HT-29 (cell line): Measurements from ENCODE around the gene SPPL2B. TPM values are rescaled to one million over a fixed set of nuclear protein-coding genes. Genes with fewer than 3 reads are reported as not detected.
"Not testable (repeated sequence)": the region's sequence is repeated elsewhere in the genome, so short reads cannot be mapped to it uniquely, and the experiment has no call there.

Source experiments
- DNase-seq: peaks from one replicate; pipeline ENCODE4 v3.0.0-alpha.2; 2015; ENCODE audit warnings: low spot score
- total RNA-seq: library from RNA; depleted of rRNA; stranded (reverse); fragments of >200 nt; shearing (Covaris generic); gene quantifications from 2 replicates; pipeline ENCODE4 v1.2.3, GENCODE V29; 2014

Gene SPPL2B
- total RNA-seq, 1 experiment from 2014 or later: 121 TPM

DNA sequence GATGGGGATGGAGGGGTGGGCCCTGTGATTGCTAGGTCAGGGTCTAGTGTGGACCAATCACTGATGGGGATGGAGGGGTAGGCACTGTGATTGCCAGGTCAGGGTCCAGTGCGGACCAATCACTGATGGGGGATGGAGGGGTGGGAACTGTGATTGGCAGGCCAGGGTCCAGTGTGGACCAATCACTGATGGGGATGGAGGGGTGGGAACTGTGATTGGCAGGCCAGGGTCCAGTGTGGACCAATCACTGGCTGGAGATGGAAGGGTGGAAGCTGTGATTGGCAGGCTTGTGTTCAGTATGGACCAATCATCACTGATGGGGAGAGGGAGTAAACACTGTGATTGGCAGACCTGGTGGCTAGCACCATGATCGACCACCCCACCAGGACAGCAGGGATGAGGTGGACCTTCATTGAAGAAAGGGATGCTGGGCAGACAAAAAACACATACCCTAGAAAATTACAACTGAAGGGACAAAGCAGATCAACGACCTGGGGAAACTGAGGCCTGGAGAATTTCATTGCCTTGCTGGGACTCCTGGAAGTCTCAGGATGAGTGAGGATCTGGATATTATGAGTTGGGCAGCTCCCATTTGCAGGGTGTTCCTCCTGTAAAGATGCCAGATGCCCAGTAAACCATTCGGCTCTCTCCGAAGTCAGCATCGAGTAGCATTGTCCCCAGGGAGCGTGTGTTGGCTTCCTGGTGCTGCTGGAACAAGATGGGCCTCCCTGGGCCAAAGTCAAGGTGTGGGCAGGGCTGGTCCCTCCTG, 47.1 kb downstream of the SPPL2B start:
- no peak for DNase-seq

DNA sequence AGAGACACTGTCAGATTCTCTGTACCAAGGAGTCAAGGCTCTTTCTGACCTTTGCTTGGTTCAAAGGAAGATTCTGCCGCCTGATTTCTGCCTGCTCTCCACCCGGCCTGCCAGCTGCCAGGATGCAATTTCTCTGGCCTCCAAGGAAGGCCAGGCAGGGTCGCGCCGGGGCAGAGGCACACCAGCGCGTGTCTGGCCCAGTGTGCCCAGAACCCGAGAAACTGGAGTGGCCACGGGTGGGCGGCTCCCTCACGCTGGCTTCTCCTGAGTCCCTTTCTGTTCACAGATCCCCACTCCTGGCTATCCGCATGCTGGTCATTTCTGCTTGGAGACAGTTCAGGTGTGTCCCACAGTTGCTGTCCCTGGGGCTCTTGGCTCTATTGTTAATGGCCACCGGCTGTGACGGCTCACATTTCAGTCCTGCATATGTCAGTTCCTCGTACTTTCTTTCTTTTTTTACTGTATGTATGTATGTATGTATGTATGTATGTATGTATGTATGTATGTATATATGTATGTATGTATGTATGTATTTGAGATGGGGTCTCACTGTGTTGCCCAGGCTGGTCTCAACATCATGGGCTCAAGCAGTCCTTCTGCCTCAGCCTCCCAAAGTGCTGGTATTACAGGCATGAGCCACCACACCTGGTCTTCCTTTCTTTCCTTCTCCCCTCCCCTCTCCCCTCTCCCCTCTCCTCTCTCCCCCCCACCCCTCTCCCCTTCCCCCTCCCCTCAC, 48.5 kb downstream of the SPPL2B start:
- no peak for DNase-seq

DNA sequence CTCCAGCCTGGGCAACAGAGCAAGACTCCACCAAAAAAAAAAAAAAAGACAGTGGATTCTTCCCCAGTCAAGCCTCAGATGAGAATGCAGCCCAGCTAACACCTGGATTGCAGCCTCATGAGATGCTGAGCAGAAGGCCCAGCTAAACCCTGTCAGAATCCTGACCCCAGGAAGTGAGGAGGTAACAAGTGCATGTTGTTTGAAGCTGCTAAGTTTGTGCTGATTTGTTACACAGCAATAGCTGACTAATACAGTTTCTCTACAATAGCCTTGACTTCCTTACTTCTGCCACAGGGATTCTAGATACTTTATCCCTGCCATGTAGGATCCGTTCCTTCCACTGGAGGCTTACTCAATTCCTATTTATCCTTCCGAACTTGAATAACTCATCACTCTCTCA, 52.1 kb downstream of the SPPL2B start:
- no peak for DNase-seq

DNA sequence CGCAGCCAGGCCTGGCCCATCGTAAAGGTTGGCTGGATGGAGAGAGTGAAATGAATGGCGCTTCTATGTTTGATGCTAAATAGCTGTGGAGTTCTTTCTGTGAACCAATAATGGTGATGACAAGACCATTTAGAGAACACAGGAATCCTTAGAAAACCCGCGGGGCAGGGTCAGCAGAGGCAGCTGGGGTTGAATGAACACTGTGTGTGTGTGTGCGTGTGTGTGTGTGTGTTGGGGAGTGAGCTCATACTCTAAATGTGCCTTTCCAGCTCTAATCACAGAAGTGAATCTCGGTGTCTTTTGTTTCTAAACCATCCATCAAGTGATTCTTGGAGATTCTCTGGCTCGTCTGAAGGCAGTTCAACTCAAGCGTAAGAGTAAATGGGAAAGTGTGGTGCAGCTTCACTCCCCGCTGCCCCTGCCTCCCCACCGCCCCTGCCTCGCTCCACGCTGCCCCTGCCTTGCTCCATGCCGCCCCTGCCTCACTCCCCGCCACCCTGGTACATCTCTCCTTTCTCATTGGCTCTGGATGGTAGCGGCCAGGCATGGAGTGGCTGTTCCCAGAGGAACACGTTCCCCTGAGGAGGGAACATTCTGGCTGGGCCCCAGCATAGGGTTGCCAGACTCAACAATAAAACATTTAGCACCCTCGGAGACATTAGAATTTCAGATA, 52.8 kb downstream of the SPPL2B start:
- DNase-seq: no peak

DNA sequence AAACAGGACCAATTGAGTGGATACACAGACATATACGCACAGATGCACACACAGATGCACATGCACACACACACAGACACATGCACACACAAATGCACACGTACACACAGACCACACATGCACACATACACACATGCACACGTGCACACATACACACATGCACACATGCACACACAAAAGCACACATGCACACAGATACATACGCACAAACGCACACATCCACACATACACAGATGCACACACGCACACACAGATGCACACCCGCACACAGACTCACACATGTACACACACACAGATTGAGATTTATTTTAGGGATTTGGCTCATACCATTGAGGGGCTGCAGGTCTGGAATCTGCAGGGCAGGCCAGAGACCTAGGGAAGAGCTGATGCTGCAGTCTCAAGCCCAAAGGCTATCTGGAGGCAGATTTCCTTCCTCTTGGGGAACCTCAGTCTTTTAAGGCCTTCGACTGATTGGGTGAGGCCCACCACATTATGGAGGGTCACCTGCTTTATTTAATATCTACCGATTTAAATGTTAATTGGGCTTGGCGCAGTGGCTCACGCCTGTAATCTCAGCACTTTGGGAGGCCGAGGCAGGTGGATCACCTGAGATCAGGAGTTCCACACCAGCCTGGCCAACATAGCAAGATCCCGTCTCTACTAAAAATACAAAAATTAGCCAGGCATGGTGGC, 54.2 kb downstream of the SPPL2B start:
- no peak for DNase-seq

DNA sequence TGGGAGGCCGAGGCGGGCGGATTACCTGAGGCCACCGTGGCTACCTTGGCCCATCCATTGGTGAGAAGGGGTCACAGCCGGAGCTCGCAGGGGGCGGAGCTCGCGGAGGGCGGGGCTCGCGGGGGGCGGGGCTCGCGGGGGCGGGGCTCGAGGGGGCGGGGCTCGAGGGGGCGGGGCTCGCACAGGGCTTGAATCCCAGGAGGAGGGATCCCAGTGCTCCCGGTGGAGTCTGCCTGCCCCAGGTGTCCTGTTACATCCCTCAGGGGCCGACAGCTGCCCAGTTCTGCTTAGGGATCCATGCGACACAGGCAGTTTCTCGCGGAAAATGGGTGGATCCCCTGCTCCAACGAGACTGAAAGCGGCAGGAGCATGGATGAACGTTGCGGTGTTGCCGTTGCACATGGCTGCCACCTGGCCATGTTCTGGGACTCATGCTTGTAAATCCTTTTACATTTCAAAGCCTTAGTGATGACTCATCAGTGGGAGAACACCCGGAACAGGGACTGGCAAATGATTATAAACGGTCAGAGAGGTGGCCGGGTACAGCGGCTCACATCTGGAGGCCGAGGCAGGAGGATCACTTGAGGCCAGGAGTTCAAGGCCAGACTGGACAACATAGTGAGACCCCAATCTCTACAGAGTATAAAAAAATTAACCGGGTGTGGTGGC, 56.7 kb downstream of the SPPL2B start:
- DNase-seq: peak; percentile 80

DNA sequence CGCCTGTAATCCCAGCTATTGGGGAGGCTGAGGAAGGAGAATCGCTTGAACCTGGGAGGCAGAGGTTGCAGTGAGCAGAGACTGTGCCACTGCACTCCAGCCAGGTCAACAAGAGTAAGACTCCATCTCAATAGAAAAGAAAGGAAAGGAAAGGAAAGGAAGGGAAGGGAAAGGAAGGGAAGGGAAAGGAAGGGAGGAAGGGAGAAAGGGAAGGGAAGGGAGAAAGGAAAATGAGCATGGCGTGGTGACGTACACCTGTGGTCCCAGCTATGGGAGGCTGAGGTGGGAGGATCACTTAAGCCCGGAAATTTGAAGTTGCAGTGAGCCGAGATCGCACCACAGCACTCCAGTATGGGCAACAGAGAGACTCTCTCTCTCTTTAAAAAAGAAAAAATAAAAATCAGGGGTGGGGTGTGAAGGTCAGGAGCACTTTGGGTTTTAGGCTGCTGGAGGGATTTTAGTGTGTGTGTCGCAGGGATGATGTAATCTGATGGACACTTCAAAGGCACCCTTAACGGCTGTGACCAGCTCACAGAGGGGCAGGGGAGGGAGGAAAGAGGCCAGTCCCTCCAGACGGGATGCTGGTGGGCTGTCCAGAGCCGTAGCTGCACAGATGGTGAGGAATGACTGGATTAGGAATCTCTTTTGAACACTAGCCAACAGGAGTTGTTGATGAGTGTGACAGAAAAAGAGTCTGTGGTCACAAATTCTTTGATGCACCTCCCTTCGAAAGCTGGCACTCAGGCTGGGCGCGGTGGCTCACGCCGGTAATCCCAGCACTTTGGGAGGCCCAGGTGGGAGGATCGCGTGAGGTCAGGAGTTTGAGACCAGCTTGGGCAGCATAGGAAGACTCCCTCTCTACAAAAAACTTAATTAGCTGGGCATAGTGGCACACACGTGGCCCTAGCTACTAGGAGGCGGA, 59.1 kb downstream of the SPPL2B start:
- no peak for DNase-seq

DNA sequence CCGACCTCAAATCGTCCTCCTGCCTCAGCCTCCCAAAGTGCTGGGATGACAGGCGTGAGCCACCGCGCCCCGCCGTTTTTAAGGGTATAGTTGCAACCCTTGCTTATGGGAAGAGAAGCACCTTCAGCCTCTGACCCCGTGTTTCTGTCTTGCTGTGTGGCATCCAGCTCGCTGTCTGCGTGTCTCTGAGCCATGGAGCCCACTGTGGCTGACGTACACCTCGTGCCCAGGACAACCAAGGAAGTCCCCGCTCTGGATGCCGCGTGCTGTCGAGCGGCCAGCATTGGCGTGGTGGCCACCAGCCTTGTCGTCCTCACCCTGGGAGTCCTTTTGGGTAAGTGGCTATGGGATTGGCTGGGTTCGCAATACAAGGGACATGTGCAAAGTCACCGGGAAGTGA, 61.1 kb downstream of the SPPL2B start:
- DNase-seq: no peak

DNA sequence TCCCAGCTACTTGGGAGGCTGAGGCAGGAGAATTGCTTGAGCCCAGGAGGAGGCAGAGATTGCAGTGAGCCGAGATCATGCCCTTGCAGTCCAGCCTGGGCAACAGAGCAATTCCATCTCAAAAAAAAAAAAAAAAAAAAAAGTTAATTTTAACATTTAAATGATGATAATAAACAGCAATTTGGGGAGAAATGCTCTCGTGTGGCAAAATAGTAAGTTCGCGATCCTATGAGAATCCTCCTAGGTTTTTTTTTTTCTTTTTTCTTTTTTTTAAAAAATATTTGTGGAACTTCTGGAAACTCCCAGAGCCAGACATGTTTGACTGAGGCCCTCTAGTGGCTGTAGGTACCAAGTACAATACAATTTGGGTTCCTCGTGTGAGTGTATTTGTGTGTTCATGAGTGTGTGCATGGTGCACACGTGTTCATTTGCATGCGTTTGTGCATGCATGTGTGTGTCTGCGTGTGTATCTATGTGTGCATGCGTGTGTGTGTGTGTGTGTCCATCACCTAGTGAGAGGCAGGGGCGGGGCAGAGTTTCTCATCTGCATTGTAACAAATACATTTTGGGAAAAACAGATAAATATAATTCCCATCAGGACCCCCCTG, 62.7 kb downstream of the SPPL2B start:
- DNase-seq: peak; percentile 61

DNA sequence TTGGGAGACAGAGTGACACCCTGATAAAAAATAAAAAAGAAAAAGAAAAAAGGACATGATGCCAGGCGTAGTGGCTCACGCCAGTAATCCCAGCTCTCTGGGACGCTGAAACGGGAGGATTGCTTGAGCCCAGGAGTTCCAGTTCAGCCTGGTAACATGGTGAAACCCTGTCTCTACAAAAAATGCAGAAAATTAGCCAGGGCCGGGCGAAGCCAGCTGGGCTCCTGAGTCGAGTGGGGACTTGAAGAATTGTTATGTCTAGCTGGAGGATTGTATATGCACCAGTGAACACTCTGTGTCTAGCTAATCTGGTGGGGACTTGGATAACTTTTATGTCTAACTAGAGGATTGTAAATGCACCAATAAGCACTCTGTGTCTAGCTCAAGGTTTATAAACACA, 63.9 kb downstream of the SPPL2B start:
- no peak for DNase-seq

DNA sequence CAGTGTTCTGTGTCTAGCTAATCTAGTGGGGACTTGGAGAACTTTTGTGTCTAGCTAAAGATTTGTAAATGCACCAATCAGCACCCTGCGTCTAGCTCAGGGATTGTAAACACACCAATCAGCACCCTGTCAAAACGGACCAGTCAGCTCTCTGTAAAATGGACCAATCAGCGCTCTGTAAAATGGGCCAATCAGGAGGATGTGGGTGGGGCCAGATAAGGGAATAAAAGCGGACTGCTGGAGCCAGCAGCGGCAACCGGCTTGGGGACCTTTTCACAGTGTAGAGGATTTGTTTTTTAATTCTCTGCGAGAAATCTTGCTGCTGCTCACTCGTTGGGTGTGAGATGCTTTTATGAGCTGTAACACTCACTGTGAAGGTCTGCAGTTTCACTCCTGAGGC, 64.4 kb downstream of the SPPL2B start:
- DNase-seq: not testable (repeated sequence)

DNA sequence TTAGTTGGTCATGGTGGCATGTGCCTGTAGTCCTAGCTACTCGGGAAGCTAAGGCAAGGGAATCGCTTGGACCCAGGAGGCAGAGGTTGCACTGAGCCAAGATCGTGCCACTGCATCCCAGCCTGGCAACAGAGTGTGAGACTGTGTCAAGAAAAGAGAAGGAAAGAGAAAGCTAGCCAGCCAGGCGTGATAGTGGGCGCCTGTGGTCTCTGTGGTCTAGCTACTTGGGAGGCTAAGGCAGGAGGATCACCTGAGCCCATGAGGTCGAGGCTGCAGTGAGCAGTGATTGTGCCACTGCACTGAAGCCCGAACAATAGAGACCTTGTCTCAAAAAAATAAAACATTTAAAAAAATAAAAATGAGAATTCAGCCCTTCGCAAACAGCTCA, 65.6 kb downstream of the SPPL2B start:
- DNase-seq: no peak

DNA sequence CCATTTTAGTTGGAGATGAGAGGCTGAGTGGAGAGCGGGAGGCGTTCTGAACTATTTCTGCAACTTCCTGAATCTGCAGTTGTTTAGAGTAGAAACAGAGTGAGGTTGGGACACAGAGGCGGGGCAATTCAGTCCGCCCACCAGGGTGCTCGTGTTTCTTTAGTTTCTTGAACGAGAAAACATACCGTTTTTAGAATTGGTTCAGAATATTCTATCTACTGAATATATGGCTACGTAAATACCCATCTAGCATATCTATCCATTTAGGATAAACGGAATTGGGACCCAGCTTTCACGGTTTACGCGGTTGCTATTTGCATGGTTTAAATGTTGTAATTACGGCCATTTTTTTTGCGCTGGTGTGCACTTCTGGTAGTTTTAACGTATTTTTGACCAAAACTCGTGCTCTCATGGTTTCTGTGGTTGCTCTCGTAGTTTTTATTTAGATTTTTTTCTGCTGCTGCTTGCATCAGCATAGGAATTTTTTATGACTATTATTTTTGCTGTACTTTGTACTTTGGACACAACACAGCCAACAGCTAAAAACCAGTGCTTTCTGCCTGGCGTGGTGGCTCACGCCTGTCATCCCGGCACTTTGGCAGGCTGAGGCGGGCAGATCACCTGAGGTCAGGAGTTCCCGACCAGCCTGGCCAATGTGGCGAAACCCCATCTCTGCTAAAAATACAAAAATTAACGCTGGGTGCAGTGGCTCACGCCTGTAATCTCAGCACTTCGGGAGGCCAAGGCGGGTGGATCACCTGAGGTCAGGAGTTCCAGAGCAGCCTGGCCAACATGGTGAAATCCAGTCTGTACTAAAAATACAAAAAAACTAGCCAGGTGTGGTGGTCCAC, 66.2 kb downstream of the SPPL2B start:
- DNase-seq: peak; percentile 4

DNA sequence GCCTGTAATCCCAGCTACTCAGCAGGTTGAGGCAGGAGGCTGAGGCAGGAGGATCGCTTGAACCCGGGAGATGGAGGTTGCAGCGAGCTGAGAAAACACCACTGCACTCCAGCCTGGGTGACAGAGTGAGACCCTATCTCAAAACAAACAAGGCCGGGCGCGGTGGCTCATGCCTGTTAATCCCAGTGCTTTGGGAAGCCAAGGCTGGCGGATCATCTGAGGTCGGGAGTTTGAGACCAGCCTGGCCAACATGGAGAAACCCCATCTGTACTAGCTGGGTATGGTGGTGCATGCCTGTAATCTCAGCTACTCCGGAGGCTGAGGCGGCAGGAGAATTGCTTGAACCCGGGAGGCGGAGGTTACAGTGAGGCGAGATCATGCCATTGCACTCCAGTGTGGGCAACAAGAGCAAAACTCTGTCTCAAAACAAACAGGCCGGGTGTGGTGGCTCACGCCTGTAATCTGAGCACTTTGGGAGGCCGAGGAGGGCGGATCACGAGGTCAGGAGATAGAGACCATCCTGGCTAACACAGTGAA, 66.9 kb downstream of the SPPL2B start:
- DNase-seq: not testable (repeated sequence)

DNA sequence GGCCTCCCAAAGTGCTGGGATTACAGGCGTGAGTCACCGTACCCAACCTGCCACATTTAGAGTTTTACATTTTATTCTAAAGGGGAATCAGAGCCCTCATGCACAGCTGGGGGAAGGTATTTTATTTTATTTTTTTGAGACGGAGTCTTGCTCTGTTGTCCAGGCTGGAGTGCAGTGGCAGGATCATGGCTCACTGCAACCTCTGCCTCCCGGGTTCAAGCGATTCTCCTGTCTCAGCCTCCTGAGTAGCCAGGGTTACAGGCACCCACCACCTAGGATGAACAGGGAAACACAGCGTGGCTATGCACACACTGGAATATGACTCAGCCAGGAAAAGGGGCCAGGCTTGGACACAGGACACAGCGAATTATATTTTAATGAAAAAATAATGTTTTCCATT, 68.7 kb downstream of the SPPL2B start:
- DNase-seq: not testable (repeated sequence)

DNA sequence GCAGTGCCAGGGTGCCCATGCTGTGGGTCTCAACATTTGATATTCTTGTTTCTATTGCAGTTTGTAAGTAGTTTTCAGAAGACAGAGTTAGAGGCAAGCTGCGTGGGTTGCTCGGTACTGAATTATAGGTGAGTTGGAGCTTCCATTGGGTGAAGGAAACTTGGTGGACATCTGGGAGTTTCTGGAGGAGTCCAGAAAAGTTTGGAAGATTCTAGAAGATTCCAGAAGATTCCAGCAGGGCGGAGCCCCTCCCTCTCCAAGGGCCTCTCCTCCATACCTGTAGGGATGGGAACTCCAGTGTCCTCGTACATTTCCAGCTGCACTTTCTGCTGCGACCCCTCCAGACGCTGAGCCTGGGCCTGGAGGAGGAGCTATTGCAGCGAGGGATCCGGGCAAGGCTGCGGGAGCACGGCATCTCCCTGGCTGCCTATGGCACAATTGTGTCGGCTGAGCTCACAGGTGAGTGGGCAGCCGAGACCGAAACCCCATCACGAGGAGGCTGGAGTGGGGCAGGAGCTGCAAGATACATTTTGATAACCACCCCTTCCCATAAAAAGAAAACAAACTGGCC, 70.3 kb downstream of the SPPL2B start:
- no peak for DNase-seq

DNA sequence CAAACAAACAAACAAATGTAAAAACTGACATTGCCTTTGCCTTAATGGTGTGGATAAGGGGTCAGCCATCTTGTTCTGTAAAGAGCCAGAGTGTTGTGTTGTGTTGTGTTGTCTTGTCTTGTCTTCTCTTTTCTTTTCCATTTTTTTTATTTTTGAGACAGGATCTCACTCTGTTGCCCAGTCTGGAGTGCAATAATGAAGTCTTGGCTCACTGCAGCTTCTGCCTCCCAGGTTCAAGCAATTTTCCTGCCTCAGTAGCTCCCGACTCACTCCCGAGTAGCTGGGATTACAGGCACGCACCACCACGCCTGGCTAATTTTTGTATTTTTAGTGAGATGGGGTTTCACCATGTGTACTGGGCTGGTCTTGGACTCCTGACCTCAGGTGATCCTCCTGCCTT, 71.1 kb downstream of the SPPL2B start:
- DNase-seq: no peak
